Prostate gland (tissue), 2 donors: ENCODE measurements around the gene PADI1.

Experiments
- CTCF ChIP-seq, 4 experiments: fragments of 200-600 bp in 2 of 4; fragments of 450-650 bp in 2 of 4; sonication (generic) in 2 of 4; IDR thresholded peaks; 1 replicate in 3 of 4; 2 replicates in 1 of 4; pipeline ENCODE4 v1.5.1; 2016 to 2019; ENCODE audit warnings: antibody characterized with exemption in 4 of 4, mild to moderate bottlenecking in 2 of 4, moderate library complexity in 2 of 4
- POLR2A ChIP-seq: fragments of 450-650 bp; IDR thresholded peaks from one replicate; pipeline ENCODE4 v1.6.1; 2016; ENCODE audit warnings: antibody characterized with exemption, mild to moderate bottlenecking

- TF ChIP-seq CTCF (IDR thresholded peaks at IDR 0.05) (no peak), POLR2A (no peak)
These were observed 17.9 kb upstream of the PADI1 start for GRCh38 chr1:17187051-17187450.
